Amniotic stem cell (primary cell): Measurements from ENCODE around the gene GPC4.
"Not testable (repeated sequence)": the region's sequence is repeated elsewhere in the genome, so short reads cannot be mapped to it uniquely, and the experiment has no call there.

ENCODE experiments used
- DNase-seq: peaks from one replicate; lab custom pipeline; 2025; lab: John Stamatoyannopoulos, UW

GPC4 gene

GRCh38 chrX:133305348-133305747 is 109.9 kb downstream of the GPC4 start:
- no peak for DNase-seq

DNA sequence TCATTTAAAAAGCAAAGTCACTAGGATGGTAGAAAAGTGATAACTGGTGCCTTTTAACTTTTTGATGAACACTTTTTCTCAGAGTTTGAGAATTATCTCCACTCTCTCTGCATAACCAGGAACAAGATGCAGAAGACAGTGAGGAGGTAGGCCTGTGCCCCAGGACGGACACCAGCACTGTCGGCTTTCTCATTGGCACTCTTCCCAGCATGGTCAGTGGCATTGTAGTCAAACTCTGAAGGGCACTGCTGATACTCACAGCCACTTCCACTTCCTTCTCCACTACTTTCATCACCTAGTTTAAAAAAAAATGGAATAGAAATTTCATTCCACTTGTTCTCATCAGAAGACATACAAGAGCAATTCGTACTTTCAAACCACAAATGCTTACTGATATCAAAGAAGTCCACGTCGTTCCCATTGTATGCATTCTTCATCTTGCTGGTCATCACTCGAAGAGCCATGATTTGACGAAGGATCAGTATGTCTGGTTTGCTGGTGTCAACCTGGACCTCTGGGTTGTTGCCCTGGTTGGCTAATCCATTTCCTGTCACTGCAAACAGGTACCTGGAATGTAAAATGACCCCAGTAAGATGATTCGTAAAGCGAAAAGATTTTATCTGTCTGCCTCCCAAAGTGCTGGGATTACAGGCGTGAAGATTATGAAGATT is 112.4 kb downstream of the GPC4 start:
- no peak for DNase-seq

- no peak for DNase-seq
Observed at GRCh38 chrX:133300591-133300990, 114.7 kb downstream of the GPC4 start.

- peak; percentile 44 for DNase-seq
Observed at GRCh38 chrX:133297284-133297683, 118.0 kb downstream of the GPC4 start.

GRCh38 chrX:133294126-133294525 is 121.2 kb downstream of the GPC4 start:
- DNase-seq: no peak

- DNase-seq: no peak
Observed at GRCh38 chrX:133290076-133290475, 125.2 kb downstream of the GPC4 start.

- DNase-seq: no peak
Observed at GRCh38 chrX:133287860-133288259, 127.4 kb downstream of the GPC4 start.

DNA sequence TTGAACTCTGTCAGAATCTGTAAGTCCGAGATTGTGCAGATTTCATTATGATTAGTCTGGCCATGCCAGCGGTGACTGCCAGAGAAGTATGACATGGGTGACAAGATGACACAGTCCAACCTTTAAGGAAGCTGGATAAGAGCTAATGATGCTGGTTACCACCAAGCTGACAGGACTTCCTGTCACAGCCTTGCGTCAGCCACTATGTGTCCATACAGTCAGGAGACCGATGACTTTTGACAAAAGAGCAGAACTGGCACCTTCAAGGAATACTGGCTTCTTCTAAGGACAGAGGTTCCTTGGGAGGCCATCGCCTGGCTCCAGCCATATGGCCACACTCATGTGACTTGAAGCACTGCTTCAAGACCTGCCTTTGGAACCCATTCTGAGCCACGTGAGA is 129.9 kb downstream of the GPC4 start:
- DNase-seq: no peak

- DNase-seq: not testable (repeated sequence)
Observed at GRCh38 chrX:133279112-133279730, 136.1 kb downstream of the GPC4 start.

GRCh38 chrX:133273180-133273579 is 142.1 kb downstream of the GPC4 start:
- DNase-seq: no peak

GRCh38 chrX:133269168-133269567 is 146.1 kb downstream of the GPC4 start:
- DNase-seq: no peak

- DNase-seq: no peak
Observed at GRCh38 chrX:133267621-133268020, 147.7 kb downstream of the GPC4 start.

DNA sequence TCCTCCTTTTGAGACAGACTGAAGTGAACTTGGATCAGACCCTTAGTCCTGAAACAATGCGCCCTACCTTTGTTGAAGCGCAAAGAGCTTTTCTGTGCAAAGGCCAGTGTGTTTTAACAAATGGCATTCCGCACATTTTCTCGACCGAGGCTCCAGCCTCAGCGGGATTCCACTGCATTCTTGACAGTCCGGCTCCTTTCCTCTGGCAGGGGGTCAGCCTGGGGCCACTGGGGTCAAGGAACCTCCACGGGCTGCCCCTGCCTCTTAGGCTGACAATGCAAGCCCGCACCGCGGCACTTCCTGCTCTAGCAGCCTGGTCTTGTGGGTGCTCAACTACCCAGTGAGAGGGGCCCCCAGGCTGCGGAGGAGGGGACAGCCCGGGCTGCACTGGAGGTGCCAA is 150.0 kb downstream of the GPC4 start:
- DNase-seq: no peak

DNA sequence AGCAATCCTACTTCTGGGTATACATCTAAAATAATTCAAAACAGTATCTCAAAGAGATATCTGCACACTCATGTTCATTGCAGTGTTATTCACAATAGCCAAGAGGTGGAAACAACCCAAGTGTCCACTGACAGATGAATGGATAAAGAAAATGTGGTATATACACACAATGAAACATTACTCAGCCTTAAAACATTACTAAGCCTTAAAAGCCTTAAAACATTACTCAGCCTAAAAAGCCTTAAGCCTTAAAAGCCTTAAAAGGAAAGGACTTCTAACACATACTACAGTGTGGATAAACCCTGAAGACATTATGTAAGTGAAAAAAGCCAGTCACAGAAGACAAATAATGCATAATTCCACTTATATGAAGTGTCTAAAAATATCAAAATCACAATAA is 156.8 kb downstream of the GPC4 start:
- DNase-seq: no peak

DNA sequence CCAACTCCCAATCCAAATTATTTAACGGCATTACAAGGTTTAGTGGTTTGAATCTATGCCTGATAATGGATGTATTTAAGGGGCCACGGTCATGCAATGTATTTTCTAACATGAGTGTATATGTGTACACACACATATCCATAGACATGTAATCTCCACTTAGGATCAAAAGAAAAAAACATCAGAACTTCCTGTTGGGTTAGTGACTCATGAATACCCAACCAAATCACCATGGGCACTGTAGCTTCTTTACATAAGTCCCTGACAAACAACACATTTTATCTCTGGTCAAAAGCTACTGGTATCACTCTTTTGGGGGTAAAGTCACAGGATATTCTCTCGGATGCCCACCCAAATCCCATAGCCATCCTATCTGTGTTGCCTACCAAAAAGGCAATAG is 160.6 kb downstream of the GPC4 start:
- DNase-seq: no peak

GRCh38 chrX:133251204-133251603 is 164.1 kb downstream of the GPC4 start:
- DNase-seq: no peak

DNA sequence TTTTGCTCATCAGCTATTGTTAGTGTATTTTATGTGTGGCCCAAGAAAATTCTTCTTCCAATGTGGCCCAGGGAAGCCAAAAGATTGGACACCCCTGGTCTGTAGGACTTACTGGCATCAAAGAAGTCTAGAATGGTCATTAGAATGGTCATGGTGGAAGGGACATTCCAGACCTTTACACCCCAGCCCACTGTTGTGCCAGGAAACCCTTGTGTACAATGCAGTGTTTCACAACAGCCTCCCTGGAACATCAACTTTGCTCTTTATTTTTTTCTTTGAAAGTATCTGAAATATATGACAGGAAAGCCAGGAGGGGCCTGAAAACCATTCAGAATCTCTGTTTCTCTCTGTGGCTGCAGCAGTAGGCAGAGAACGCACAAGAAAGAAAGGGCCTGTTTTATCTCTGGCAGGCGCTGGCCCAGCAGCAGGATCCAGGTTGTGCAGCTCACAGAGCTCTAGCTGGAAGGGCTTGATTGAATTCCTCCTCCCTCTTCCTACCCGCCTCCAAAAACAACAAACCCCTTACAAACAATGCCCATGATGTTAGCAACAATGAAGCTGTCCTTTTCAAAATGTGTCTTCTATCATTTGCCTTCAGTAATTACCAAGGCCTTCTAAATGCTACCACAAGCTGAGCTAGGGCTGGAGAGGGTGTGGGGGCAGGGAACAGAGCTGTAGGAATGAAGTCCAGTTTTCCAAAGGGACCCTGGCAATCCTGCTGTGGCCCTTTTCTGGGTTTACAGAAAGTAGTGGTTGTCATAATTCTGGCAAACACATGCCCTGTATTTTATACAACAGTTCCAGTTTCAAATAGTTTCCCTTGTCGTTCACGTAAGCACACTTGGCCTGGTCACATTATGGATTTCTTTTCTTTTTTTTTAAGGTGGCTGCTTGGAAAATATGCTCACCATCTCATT is 164.8 kb downstream of the GPC4 start:
- no peak for DNase-seq
